Kidney (tissue), 14 donors: ENCODE measurements around the gene KNCN. TPM values are rescaled to one million over a fixed set of nuclear protein-coding genes. Genes with fewer than 3 reads are reported as not detected.

Source experiments
- DNase-seq, 5 donors: peaks; one replicate each; pipeline ENCODE4 v3.0.0-alpha.2; 2013 to 2020
- FAIRE-seq: peaks from 2 replicates; lab custom pipeline; 2012; peaks lifted over from hg19 to GRCh38; lab: Jason Lieb, UNC
- H3K27ac ChIP-seq, 2 donors: one replicate each; pipeline ENCODE4 v1.7.0; 2013; ENCODE audit warnings: low read depth in 2 of 2, low read length in 2 of 2, inconsistent platforms in 1 of 2
- H3K27me3 ChIP-seq: one replicate; pipeline ENCODE4 v1.7.1; 2013; ENCODE audit warnings: low read length, inconsistent platforms; ENCODE audit not compliant: control insufficient read depth, insufficient read depth
- H3K36me3 ChIP-seq, 3 donors: one replicate each; pipeline versions ENCODE4 v1.7.0 to v1.7.1; 2013; ENCODE audit warnings: low read length in 3 of 3, control low read depth in 1 of 3, inconsistent platforms in 1 of 3; ENCODE audit not compliant: insufficient read depth in 3 of 3, control insufficient read depth in 2 of 3
- H3K4me1 ChIP-seq, 3 donors: one replicate each; pipeline versions ENCODE4 v1.7.0 to v1.7.1; 2013; ENCODE audit warnings: low read length in 3 of 3, inconsistent platforms in 1 of 3, low read depth in 1 of 3; ENCODE audit not compliant: control insufficient read depth in 2 of 3, insufficient read depth in 2 of 3
- H3K4me3 ChIP-seq, 3 donors: one replicate each; pipeline versions ENCODE4 v1.7.0 to v1.8.1; 2013; ENCODE audit warnings: low read length in 3 of 3, control low read depth in 1 of 3, inconsistent platforms in 1 of 3
- H3K9ac ChIP-seq, 3 donors: one replicate each; pipeline versions ENCODE4 v1.7.0 to v1.7.1; 2013; ENCODE audit warnings: low read length in 3 of 3, control low read depth in 1 of 3, inconsistent platforms in 1 of 3
- H3K9me3 ChIP-seq, 3 donors: one replicate each; pipeline versions ENCODE4 v1.7.0 to v1.7.1; 2013; ENCODE audit warnings: low read length in 3 of 3, control low read depth in 1 of 3, inconsistent platforms in 1 of 3; ENCODE audit not compliant: control insufficient read depth in 2 of 3, insufficient read depth in 1 of 3
- intact Hi-C: fragments of 100-400 bp; cut with DNase I; formaldehyde crosslinking; loops from one replicate; pipeline ENCODE4 v1.11.1; 2022
- polyA plus RNA-seq: library from polyadenylated mRNA; stranded (reverse); fragments of 350-450 nt; fragmentation: Illumina TruSeq; extraction: RNeasy Lipid Tissue Mini Kit (QIAGEN cat#74804); gene quantifications from one replicate; pipeline ENCODE4 v1.2.3, GENCODE V29; 2014; ENCODE audit warnings: low read depth, low replicate concordance; ENCODE audit not compliant: insufficient read depth
- total RNA-seq: library from RNA; stranded (reverse); fragmentation: NEBNext Ultra II Directional; extraction: Animal tissue kit (Norgen Biotek cat#: 25700); gene quantifications from one replicate; pipeline ENCODE4 v1.2.1, GENCODE V29; 2021
- TF ChIP-seq, protein P1 (sequence below): IDR thresholded peaks from 3 replicates; pipeline ENCODE4 v1.5.1; 2012; ENCODE audit warnings: mild to moderate bottlenecking, moderate library complexity, borderline replicate concordance; ENCODE audit not compliant: insufficient read depth; ENCODE audit errors: extremely low read depth
- donor health status: control.
- donor health status: control.
- donor health status: control.
- donor health status: control.
- donor health status: control.
- donor health status: DM: yes; HTN: yes; CAD: no.
- donor health status: Normal renal cell carcinoma (clear cell type).

Gene KNCN
- total and polyA plus RNA-seq, 2 donors from 2014 or later, result not detected

DNA sequence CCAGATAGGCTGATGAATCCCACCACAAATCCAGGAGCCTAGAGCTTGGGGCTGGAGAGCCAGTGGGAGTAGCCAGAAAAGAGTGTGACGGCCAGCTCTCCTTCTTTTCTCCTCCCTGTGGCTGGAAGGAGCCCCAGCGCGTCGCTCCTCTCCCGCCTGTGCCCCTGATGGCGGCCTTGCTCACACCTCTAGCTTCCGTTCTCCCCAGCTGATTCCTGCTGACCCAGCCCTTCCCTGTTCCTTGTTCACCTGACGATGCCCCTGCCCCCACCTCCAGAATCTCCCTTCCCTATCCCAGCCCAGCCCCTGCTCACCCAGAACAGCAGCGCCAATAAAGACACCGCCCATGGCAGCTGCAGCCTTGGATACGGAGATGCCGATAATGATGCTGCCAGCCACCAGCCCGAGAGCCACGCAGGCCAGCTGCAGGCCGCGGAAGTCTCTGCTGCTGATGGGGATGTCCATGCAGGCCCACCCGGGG lies 656 bp downstream of the KNCN start:
- FAIRE-seq (no peak), DNase-seq (peak in 1 of 5 donors; percentile 57)
- Histone ChIP-seq H3K27me3 (no peaks in the 10 kb centered on the region), H3K27ac (no peak overlapping the region), H3K9ac (no peak overlapping the region), H3K9me3 (no peaks in the 10 kb centered on the region), H3K4me1 (no peaks in the 10 kb centered on the region), H3K4me3 (no peak overlapping the region), H3K36me3 (no peaks in the 10 kb centered on the region)
- TF ChIP-seq, protein P1, sequence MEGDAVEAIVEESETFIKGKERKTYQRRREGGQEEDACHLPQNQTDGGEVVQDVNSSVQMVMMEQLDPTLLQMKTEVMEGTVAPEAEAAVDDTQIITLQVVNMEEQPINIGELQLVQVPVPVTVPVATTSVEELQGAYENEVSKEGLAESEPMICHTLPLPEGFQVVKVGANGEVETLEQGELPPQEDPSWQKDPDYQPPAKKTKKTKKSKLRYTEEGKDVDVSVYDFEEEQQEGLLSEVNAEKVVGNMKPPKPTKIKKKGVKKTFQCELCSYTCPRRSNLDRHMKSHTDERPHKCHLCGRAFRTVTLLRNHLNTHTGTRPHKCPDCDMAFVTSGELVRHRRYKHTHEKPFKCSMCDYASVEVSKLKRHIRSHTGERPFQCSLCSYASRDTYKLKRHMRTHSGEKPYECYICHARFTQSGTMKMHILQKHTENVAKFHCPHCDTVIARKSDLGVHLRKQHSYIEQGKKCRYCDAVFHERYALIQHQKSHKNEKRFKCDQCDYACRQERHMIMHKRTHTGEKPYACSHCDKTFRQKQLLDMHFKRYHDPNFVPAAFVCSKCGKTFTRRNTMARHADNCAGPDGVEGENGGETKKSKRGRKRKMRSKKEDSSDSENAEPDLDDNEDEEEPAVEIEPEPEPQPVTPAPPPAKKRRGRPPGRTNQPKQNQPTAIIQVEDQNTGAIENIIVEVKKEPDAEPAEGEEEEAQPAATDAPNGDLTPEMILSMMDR, result no peak
- intact Hi-C loops, result no loop called here

GRCh38 chr1:46549697-46550681 lies 1.5 kb downstream of the KNCN start:
- TF ChIP-seq, protein P1, result no peak
- Histone ChIP-seq H3K27me3 (no peaks in the 10 kb centered on the region), H3K4me1 (no peaks in the 10 kb centered on the region), H3K36me3 (no peaks in the 10 kb centered on the region), H3K9ac (no peak overlapping the region), H3K4me3 (no peak overlapping the region), H3K27ac (no peak overlapping the region), H3K9me3 (no peaks in the 10 kb centered on the region)
- DNase-seq, result peak; percentile 56 to 87 (median 85)
- no peak for FAIRE-seq
- intact Hi-C loops, result no loop called here

DNA sequence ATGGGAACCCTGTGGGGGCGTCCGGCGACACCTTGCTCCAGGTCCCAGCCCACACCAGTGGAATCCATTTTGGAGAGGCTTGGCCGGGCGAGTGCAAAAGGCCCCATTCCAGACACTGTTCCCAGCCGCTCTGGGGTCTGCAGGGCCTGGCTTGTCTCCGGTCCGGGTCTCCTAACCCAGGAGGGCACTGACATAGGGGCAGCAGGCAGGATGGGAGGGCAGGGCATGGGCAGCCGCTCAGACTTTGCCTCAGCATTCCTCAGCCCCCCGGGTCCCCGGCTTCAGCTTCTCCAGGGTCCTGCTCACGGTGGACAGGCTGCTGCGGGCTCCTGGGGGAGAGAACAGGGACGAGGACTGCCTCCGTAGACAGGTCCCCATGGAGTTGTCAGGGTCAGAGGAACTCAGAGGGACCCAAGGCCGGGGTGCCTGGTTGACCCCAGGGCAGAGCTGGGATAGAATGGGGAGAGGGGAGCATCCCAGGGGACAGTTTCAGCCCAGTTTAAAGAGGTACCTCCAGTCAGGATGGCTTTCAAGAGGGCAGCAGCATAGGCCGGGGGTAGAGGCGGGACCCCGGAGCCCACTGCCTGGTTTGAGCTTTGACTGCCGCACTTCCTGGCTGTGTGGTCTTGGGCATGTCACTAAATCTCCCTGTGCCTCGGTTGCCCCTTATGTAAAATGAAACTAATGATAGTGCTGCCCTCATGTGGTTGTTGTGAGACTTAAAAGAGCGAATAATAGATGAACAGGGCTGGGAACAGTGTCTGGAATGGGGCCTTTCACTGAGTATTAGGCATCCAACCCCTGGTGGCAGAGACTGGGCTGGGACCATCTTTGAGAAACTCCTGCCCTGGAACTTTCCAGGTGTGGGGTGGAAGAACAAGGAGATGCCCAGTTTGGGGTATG lies 3.7 kb downstream of the KNCN start:
- Histone ChIP-seq H3K36me3 (no peaks in the 10 kb centered on the region), H3K4me3 (no peak overlapping the region), H3K27ac (no peak overlapping the region), H3K9me3 (no peaks in the 10 kb centered on the region), H3K9ac (no peak overlapping the region), H3K27me3 (peaks cover 8% of the 10 kb centered on the region), H3K4me1 (no peaks in the 10 kb centered on the region)
- no peak for FAIRE-seq
- peak in 2 of 5 donors; percentile 59 to 62 for DNase-seq
- intact Hi-C loops, result no loop called here
- TF ChIP-seq, protein P1, result peak; percentile 46
